Gastrocnemius medialis (tissue), 4 donors: Measurements from ENCODE around the gene RPL19.

Experiments
- CTCF ChIP-seq, 5 experiments: fragments of 450-650 bp in 3 of 5; fragments of 200-600 bp in 2 of 5; sonication (generic) in 2 of 5; IDR thresholded peaks in 4 of 5; conservative IDR thresholded peaks in 1 of 5; 1 replicate in 4 of 5; 2 replicates in 1 of 5; pipeline ENCODE4 v1.5.1; 2016 to 2019; ENCODE audit warnings: antibody characterized with exemption in 5 of 5, mild to moderate bottlenecking in 3 of 5, moderate library complexity in 3 of 5
- POLR2A ChIP-seq, 2 donors: fragments of 450-650 bp; IDR thresholded peaks; one replicate each; pipeline ENCODE4 v1.6.1; 2017; ENCODE audit warnings: antibody characterized with exemption in 2 of 2, mild to moderate bottlenecking in 2 of 2, moderate library complexity in 2 of 2

DNA sequence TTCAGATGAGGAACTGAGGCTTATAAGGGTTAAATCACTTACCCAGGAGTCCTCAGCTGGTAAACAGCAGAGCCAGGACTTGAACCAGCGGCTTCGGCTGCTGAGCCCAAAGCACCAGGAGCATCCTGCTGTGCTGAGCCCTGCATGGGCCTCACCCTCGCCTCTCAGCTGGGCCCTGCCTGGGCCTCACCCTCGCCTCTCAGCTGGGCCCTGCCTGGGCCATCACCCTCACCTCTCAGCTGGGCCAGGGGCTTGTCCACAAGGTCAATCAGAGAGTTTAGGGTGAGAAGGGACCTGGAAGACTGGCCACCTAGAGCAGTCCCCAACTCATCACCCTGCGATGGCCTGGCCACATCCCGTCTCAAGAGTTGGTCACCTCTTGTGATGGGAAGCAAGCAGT lies 21.5 kb downstream of the RPL19 start:
- TF ChIP-seq CTCF (IDR thresholded peaks at IDR 0.05 in 4 of 5, conservative IDR thresholded peaks at IDR 0.05 in 1 of 5), result no peak
- TF ChIP-seq POLR2A (IDR thresholded peaks at IDR 0.05), result no peak
